ENCODE data around the gene LPP. TPM values are rescaled to one million over a fixed set of nuclear protein-coding genes. Genes with fewer than 3 reads are reported as not detected.

LPP gene
- total and polyA plus RNA-seq, 2 of the 13 experiments (the other 11 are each of a cell fraction or from before 2014, with no cell fraction given): 19.2 to 29.9 TPM

DNA sequence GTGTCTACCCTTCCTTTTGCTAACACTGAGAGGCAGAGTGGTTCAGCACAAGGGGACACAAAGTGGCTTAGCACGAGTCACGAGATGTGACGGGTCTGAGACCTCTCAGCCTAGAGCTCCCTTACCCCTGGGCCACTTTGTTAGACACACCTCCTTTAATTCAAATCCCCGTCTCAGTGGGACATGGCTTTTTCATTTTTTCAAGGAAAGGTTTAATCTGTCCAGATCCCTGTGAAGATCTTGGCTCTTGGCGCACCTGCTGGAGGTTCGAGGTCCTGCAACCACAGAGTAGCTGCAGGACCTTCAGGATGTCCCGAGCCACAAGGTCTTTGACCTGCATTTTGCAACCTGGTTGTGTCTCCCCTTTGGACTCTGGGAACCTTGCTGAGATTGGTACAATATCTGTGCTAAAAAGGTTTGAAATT lies 52.0 kb downstream of the LPP start (continued):
- TF ChIP-seq NR2F1 (CRISPR knock-in tag; IDR thresholded peaks at IDR 0.05) (peak; percentile 45 to 64; a peak in 2 of 4 replicates), KDM1A (CRISPR knock-in tag; IDR thresholded peaks at IDR 0.05) (0 out of 2 replicates have a peak, but pooled peaks have one; percentile 48), CEBPB (IDR thresholded peaks at IDR 0.05; ENCODE audit: borderline replicate concordance, low read depth, low read length) (peak; percentile 90), STAG1 (CRISPR knock-in tag; IDR thresholded peaks at IDR 0.05) (peak; percentile 68), NONO (IDR thresholded peaks at IDR 0.05) (no peak), NONO (CRISPR knock-in tag; conservative IDR thresholded peaks at IDR 0.05) (peak; percentile 43; the same call in 1 of the 2 replicates), RAD21 (CRISPR knock-in tag; IDR thresholded peaks at IDR 0.05) (peak; percentile 69), HDAC6 (IDR thresholded peaks at IDR 0.05; ENCODE audit: low read depth, low read length) (no peak), ASH2L (IDR thresholded peaks at IDR 0.05; ENCODE audit: insufficient read length, low read depth, low read length) (peak; percentile 27), RCOR2 (CRISPR knock-in tag; IDR thresholded peaks at IDR 0.05) (peak; percentile 90), HMG20A (CRISPR knock-in tag; IDR thresholded peaks at IDR 0.05; ENCODE audit: borderline replicate concordance) (peak; percentile 79; the same call in 1 of the 2 replicates), HNF4G (IDR thresholded peaks at IDR 0.05; ENCODE audit: borderline replicate concordance, low read depth, low read length) (peak; percentile 94), HNF4G (CRISPR knock-in tag; IDR thresholded peaks at IDR 0.05; ENCODE audit: borderline replicate concordance, low read depth) (peak; percentile 72; the same call in 1 of the 2 replicates), RXRB (CRISPR knock-in tag; IDR thresholded peaks at IDR 0.05; ENCODE audit: borderline replicate concordance) (peak; percentile 86), NR2F2 (IDR thresholded peaks at IDR 0.05; ENCODE audit: borderline replicate concordance, low read depth) (peak; percentile 52; the same call in 1 of the 2 replicates), EP300 (IDR thresholded peaks at IDR 0.05; ENCODE audit: low read depth in 2 of 2, low read length in 2 of 2) (peak in 1 of 2 experiments; percentile 62; a peak in 2 of 4 replicates), EP300 (CRISPR knock-in tag; IDR thresholded peaks at IDR 0.05; ENCODE audit: borderline replicate concordance) (no peak; the same call in 1 of the 2 replicates), RXRA (CRISPR knock-in tag; IDR thresholded peaks at IDR 0.05) (peak; percentile 94), NFYB (CRISPR knock-in tag; IDR thresholded peaks at IDR 0.05) (no peak)
- TF ChIP-seq, protein P1, sequence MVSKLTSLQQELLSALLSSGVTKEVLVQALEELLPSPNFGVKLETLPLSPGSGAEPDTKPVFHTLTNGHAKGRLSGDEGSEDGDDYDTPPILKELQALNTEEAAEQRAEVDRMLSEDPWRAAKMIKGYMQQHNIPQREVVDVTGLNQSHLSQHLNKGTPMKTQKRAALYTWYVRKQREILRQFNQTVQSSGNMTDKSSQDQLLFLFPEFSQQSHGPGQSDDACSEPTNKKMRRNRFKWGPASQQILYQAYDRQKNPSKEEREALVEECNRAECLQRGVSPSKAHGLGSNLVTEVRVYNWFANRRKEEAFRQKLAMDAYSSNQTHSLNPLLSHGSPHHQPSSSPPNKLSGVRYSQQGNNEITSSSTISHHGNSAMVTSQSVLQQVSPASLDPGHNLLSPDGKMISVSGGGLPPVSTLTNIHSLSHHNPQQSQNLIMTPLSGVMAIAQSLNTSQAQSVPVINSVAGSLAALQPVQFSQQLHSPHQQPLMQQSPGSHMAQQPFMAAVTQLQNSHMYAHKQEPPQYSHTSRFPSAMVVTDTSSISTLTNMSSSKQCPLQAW (CRISPR knock-in tag; IDR thresholded peaks at IDR 0.05): peak; percentile 38; the same call in 1 of the 2 replicates
- TF ChIP-seq, protein P2, sequence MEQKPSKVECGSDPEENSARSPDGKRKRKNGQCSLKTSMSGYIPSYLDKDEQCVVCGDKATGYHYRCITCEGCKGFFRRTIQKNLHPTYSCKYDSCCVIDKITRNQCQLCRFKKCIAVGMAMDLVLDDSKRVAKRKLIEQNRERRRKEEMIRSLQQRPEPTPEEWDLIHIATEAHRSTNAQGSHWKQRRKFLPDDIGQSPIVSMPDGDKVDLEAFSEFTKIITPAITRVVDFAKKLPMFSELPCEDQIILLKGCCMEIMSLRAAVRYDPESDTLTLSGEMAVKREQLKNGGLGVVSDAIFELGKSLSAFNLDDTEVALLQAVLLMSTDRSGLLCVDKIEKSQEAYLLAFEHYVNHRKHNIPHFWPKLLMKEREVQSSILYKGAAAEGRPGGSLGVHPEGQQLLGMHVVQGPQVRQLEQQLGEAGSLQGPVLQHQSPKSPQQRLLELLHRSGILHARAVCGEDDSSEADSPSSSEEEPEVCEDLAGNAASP (CRISPR knock-in tag; IDR thresholded peaks at IDR 0.05; ENCODE audit: borderline replicate concordance): peak; percentile 64; the same call in 1 of the 2 replicates
- TF ChIP-seq, protein P3, sequence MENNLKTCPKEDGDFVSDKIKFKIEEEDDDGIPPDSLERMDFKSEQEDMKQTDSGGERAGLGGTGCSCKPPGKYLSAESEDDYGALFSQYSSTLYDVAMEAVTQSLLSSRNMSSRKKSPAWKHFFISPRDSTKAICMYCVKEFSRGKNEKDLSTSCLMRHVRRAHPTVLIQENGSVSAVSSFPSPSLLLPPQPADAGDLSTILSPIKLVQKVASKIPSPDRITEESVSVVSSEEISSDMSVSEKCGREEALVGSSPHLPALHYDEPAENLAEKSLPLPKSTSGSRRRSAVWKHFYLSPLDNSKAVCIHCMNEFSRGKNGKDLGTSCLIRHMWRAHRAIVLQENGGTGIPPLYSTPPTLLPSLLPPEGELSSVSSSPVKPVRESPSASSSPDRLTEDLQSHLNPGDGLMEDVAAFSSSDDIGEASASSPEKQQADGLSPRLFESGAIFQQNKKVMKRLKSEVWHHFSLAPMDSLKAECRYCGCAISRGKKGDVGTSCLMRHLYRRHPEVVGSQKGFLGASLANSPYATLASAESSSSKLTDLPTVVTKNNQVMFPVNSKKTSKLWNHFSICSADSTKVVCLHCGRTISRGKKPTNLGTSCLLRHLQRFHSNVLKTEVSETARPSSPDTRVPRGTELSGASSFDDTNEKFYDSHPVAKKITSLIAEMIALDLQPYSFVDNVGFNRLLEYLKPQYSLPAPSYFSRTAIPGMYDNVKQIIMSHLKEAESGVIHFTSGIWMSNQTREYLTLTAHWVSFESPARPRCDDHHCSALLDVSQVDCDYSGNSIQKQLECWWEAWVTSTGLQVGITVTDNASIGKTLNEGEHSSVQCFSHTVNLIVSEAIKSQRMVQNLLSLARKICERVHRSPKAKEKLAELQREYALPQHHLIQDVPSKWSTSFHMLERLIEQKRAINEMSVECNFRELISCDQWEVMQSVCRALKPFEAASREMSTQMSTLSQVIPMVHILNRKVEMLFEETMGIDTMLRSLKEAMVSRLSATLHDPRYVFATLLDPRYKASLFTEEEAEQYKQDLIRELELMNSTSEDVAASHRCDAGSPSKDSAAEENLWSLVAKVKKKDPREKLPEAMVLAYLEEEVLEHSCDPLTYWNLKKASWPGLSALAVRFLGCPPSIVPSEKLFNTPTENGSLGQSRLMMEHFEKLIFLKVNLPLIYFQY (CRISPR knock-in tag; IDR thresholded peaks at IDR 0.05; ENCODE audit: borderline replicate concordance): 0 out of 2 replicates have a peak, but pooled peaks have one; percentile 10
- TF ChIP-seq, protein P4, sequence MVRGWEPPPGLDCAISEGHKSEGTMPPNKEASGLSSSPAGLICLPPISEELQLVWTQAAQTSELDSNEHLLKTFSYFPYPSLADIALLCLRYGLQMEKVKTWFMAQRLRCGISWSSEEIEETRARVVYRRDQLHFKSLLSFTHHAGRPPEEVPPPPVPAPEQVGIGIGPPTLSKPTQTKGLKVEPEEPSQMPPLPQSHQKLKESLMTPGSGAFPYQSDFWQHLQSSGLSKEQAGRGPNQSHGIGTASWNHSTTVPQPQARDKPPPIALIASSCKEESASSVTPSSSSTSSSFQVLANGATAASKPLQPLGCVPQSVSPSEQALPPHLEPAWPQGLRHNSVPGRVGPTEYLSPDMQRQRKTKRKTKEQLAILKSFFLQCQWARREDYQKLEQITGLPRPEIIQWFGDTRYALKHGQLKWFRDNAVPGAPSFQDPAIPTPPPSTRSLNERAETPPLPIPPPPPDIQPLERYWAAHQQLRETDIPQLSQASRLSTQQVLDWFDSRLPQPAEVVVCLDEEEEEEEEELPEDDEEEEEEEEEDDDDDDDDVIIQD (CRISPR knock-in tag; IDR thresholded peaks at IDR 0.05; ENCODE audit: low read depth): peak; percentile 83; the same call in 1 of the 2 replicates
